Measurements from ENCODE around the gene BACH2.

The BACH2 gene

DNA sequence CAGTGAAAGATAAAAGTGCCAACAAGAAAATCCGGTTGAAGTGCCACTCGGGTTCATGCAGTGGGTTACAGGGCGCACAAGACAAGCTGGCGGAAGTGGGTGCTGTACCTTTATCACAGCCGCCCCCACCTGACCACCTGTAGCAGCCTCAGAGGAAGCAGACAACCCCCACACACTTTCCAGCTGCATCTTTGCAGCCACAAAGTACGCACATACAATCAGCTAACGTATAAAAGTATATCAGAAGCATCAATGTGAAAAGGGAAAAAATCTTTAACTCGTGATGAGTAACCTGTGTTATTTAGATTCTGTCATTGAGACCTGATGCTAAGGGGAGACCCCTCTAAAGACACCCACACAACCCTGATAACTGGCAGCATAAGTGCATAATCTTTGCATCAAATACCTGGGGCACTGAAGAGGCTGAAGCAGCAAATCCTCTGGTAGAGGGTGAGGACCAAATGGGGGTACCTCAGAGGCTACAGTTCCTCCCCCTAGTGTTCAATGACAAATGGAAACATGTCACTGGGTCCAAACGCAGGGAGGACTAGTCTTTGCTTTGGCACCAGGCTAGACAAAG, 22.1 kb downstream of the BACH2 start:
- DNase-seq, result no peak

GRCh38 chr6:90273863-90274262, 22.8 kb downstream of the BACH2 start:
- DNase-seq, result no peak

DNA sequence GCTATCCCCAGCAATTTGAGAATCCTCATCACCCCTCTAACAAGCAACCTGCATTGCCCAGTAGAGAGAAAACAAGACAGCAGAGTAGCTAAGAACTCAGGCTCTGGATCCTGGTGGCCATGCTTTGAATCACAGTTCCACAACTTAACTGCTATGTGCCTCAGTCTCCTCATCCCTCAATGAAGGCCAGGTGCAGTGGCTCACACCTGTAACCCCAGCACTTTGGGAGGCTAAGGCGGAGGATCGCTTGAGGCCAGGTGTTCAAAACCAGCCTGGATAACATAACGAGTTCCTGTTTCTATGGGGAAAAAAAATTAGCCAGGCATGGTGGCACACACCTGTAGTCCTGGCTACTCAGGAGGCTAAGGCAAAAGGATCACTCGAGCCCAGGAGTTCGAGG, 23.7 kb downstream of the BACH2 start:
- DNase-seq, result no peak

DNA sequence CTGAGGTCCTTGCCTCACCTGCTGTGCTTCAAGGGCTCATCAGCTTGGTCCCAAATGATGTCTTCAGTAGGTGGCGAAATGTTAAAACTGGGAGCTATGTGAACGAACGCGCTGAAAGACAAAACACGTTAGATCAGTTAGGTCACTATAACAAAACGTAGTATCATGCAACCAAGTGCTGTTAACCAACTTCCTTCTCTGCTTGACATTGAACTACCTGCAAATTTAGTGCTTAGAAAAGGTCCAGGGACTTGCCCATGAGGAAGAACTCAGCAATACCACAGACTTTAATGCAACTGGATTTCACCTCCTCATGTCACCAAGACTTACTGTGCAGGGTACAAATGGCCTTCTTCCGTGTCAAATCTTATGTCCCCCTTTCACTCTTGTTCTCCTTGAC, 24.8 kb downstream of the BACH2 start:
- DNase-seq, result no peak

- DNase-seq, result no peak
Measured at GRCh38 chr6:90269334-90269733, 27.3 kb downstream of the BACH2 start.

DNA sequence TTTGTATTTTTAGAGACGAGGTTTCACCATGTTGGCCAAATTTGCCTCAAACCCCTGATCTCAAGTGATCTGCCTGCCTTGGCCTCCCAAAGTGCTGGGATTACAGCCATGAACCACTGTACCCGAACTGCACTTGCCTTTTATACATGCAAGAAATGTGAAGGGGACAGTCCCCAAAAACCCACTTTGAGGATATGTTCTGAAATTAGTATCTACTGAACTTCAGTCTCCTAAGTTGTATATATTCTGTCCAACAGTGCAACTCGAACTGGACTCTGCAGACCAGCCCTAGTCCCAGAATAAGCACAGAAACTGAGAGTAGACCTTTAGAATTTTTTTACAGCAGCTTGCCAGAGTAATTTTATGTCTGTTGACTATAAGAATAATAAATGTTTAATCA, 28.5 kb downstream of the BACH2 start:
- no peak for DNase-seq

DNA sequence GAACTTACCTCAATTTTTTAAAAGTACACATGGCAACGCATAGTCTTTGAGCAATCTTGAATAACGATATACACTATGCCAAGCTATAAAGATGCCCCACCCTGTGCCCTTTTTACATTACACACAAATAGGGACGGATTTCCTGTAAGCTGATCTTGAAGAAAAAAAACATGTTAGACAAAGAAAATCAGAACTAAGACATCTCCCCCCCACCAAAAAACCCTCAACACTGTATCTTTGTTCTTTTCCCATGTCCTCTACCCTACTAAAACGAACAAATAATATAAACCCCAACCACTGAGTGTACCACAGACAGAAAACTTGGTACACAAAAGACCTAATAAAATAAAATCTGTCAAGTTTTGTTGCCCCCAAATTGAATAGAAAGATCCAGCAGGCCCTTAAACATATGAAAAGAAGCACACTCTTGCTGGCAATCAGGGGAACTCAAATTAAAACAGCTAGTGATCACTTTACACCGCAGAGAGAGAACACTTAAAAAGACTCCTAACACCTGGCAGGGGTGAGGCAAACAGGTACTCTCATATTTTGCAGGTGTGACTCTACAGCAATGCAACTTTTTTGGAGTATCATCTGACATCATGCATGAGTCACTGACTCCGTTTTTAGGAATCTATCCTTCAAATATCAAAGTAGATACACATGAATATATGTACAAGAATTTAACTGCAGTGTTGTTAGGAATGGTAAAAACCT, 29.6 kb downstream of the BACH2 start:
- no peak for DNase-seq

DNA sequence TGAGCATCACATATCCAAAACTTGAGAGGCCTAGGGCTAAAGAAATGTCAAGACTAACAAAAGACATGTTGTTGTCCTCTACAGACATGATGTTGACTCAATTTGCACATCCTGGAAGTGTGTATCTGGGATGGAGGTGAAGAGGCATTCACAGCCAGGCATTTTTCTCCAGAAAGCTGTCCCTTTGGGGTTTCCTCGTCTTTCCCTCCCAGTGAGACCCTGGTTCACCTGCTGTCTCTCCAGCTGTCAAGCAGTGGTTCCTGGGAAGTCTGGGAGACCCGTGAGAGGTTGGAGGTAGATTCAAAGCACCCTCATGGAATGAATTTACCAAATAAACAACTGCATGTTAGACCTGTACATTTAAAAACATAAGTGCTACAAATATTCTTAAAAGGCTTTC, 32.1 kb downstream of the BACH2 start:
- DNase-seq, result no peak

GRCh38 chr6:90263633-90264032, 33.0 kb downstream of the BACH2 start:
- no peak for DNase-seq

DNA sequence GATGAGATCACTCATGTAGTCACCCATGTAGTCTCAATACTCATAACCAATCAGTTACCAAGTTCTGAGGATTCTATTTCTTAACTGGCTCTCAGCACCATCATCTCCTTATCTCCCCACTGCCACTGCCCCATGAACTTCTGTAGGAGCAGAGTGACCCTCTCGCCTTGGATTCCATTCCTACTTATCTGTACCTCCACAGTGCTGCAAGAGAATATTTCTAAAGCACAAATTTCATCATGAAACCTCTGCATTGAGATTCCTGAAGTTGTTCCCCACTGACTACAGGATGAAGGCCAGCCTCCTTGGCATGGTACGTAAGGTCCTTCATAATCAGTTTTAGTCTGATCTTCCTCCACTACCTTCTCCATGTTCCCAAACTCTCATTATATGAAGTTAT, 34.8 kb downstream of the BACH2 start:
- DNase-seq, result no peak

DNA sequence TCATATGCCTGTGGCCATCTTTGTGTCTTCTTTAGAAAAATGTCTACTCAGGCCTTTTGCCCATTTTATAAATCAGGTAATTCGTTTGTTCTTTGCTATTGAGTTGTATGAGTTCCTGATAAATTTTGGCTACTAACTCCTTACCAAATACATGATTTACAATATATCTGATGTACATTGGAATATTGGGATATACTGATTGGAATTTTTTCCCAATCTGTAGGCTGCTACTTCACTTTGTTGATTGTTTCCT, 39.2 kb downstream of the BACH2 start:
- DNase-seq, result no peak

GRCh38 chr6:90256698-90257485, 39.8 kb downstream of the BACH2 start:
- no peak for DNase-seq

DNA sequence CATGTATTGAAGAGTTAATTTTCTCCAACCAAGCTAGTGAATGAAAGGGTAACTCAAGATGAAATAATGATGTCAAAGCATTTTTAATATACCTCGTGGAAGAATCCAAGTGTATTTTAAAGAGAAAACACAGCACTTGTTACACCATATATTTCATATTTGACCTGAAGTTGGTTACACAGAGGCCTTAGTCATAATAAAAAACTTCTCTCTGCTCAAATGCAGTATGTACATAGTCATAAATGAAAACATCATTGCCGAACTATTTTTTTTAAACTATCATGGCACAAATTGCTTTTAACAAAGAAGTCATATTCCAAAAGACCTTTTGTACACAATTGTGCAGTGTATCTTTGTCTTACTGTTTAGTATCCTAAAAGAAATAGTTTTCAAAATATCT, 43.0 kb downstream of the BACH2 start:
- DNase-seq, result no peak

GRCh38 chr6:90251295-90251992, 45.2 kb downstream of the BACH2 start:
- peak; percentile 8 for DNase-seq

DNA sequence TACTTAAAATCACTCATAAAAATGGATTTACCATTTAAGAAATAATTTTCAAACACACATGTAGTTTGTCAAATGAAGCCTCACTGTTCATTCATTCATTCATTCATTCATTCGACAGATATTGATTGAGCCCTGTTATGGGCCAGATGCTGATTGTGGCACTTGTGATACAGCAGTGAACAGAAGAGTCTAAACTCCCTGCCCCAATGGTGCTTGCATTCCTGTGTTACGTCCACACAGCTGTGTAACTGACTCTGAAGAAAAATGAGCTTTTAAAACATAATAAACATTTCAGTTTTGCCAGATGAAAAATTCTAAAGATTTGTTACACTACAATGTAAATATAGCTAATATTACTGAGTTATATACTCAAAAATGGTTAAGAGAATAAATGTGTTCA, 46.2 kb downstream of the BACH2 start:
- DNase-seq, result no peak

DNA sequence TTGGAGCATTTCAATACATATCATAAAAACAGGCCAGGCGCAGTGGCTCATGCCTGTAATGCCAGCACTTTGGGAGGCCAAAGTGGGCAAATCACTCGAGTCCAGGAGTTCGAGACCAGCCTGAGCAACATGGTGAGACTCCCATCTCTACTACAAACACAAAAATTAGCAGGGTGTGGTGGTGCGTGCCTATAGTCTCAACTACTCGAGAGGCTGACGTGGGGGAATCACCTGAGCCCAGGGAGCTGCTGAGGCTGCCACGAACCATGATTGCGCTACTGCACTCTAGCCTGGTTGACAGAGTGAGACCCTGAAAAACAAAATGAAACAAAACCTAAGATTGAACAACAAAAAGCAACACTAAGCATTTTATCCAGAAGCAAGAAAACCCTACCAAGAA, 47.2 kb downstream of the BACH2 start:
- no peak for DNase-seq

GRCh38 chr6:90249034-90249433, 47.6 kb downstream of the BACH2 start:
- no peak for DNase-seq

DNA sequence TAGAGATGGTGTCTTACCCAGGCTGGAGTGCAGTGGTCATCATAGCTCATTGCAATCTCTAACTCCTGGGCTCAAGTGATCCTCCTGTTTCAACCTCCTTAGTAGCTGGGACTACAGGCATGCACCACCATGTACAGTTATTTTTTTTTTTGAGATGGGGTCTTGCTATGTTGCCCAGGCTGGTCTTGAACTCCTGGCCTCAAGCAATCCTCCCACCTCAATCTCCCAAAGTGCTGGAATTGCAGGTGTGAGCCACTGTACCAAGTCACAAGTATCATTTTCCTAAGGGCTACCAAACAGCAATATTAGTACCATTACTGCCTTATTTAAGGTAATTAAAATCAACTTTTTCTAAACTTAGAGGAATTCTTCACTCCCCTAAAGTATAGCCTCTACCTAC, 49.4 kb downstream of the BACH2 start:
- no peak for DNase-seq

DNA sequence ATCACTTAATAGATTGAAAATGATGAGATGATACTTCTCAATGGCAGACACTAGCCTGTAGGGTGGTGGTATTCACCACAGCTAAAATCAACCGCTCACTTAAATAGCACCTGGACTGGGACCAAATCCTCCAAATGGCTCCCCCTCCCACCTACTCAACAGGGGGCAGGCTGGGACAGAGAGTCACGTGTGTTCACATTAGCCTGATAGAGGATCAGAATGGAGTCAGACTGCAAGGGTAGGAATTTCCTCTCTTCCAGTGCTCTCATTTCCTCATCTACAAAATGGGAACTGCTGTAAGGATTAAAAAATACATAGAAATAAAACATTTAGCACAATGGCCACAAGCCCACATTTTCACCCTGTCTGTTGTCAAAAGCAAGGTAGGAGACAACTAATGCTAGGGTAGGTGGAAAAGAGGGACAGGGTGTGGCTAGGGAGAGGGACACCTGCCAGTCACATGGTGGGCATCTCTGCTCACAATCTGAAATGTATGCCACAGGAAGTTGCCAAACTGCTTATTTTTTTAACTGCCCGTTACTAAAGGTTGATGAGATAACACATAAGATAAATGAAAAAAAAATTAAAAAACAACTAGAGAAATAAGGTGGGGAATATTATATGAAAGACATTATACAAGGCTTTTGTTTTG, 55.3 kb downstream of the BACH2 start:
- DNase-seq, result no peak

- DNase-seq, result no peak
Measured at GRCh38 chr6:90238496-90239266, 58.0 kb downstream of the BACH2 start.

DNA sequence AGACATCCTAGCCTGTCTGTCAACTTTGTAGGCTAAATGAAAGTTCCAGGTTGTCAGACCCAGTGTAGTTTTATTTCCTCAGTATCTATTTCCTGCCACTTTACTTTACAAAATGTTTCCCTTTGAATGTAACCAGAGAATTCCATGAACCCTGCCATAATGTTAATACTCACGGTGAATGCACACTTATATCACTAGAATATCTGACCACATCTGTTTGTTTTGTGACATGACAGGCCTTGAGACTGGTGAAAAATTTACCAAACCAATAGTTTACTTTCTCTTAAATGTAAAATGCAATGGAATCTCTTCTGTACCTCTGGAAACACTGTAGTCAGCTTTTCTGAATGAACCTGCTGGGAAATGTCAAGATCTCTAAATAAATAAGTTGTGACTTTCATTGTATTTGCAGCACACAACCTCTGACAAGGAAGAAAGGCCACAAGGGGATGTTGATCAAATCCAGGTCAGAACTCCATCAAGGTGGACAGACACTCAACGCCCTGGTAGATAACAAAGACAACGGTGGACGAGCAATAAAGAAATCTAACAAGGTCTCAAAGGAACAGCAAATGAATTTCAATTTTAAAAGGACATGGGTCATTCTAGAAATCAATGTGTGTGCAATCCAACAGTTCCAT, 59.2 kb downstream of the BACH2 start:
- no peak for DNase-seq

GRCh38 chr6:90233994-90234393, 62.6 kb downstream of the BACH2 start:
- DNase-seq, result no peak

Data from RPMI8226 (cell line).